GM19438 (cell line): ENCODE measurements around the gene PRKCA.

Source experiments
- ATAC-seq: cut with Tn5 transposase; IDR thresholded peaks from one replicate; pipeline ENCODE4 v1.9.1; 2021; ENCODE audit warnings: low read depth; ENCODE audit not compliant: unreplicated experiment

Gene PRKCA

GRCh38 chr17:66555605-66556004, 253.2 kb downstream of the PRKCA start:
- no peak for ATAC-seq

- ATAC-seq, result no peak
Observed at GRCh38 chr17:66557200-66557599, 254.8 kb downstream of the PRKCA start.

GRCh38 chr17:66557886-66558285, 255.5 kb downstream of the PRKCA start:
- ATAC-seq, result no peak

- no peak for ATAC-seq
Observed at GRCh38 chr17:66560691-66561090, 258.3 kb downstream of the PRKCA start.

GRCh38 chr17:66562119-66562518, 259.7 kb downstream of the PRKCA start:
- ATAC-seq, result no peak

- no peak for ATAC-seq
Observed at GRCh38 chr17:66564992-66565465, 262.6 kb downstream of the PRKCA start.

GRCh38 chr17:66567234-66568170, 265.1 kb downstream of the PRKCA start:
- peak; percentile 86 for ATAC-seq

GRCh38 chr17:66569572-66569971, 267.2 kb downstream of the PRKCA start:
- no peak for ATAC-seq

- no peak for ATAC-seq
Observed at GRCh38 chr17:66570447-66571195, 268.2 kb downstream of the PRKCA start.

GRCh38 chr17:66571745-66572144, 269.3 kb downstream of the PRKCA start:
- ATAC-seq, result no peak

- ATAC-seq, result no peak
Observed at GRCh38 chr17:66573078-66573477, 270.7 kb downstream of the PRKCA start.

GRCh38 chr17:66574123-66574522, 271.7 kb downstream of the PRKCA start:
- no peak for ATAC-seq

GRCh38 chr17:66576473-66576872, 274.1 kb downstream of the PRKCA start:
- no peak for ATAC-seq

GRCh38 chr17:66577041-66577440, 274.6 kb downstream of the PRKCA start:
- ATAC-seq, result no peak

- ATAC-seq, result no peak
Observed at GRCh38 chr17:66578781-66579489, 276.5 kb downstream of the PRKCA start.

GRCh38 chr17:66579556-66579955, 277.1 kb downstream of the PRKCA start:
- ATAC-seq, result no peak

- no peak for ATAC-seq
Observed at GRCh38 chr17:66580184-66580955, 278.0 kb downstream of the PRKCA start.

- ATAC-seq, result no peak
Observed at GRCh38 chr17:66580956-66581391, 278.6 kb downstream of the PRKCA start.

- no peak for ATAC-seq
Observed at GRCh38 chr17:66582373-66583111, 280.1 kb downstream of the PRKCA start.
